Fibroblast of lung (primary cell): ENCODE measurements around the gene PCDHA10. TPM values are rescaled to one million over a fixed set of nuclear protein-coding genes. Genes with fewer than 3 reads are reported as not detected.

Experiments used
- DNase-seq, 2 donors: peaks; one replicate each; pipeline versions ENCODE4 v3.0.0 to v3.0.0-alpha.2; 2010; ENCODE audit warnings: low read depth in 2 of 2
- H2AFZ ChIP-seq: 2 replicates; pipeline ENCODE4 v1.5.1; 2012; ENCODE audit warnings: low read length, control low read depth, inconsistent platforms
- H3K27ac ChIP-seq: 2 replicates; pipeline ENCODE4 v1.5.1; 2011; ENCODE audit warnings: low read length, control low read depth; ENCODE audit not compliant: insufficient read depth
- H3K27me3 ChIP-seq: 2 replicates; pipeline ENCODE4 v1.5.1; 2011; ENCODE audit warnings: mild to moderate bottlenecking, low read length; ENCODE audit not compliant: control insufficient read depth, insufficient read depth
- H3K36me3 ChIP-seq: 2 replicates; pipeline ENCODE4 v1.5.1; 2011; ENCODE audit warnings: low read length; ENCODE audit not compliant: control insufficient read depth, insufficient read depth
- H3K4me1 ChIP-seq: 2 replicates; pipeline ENCODE4 v1.5.1; 2011; ENCODE audit warnings: low read length; ENCODE audit not compliant: control insufficient read depth, insufficient read depth; ENCODE audit errors: extremely low read depth
- H3K4me2 ChIP-seq: 2 replicates; pipeline ENCODE4 v1.5.1; 2011; ENCODE audit warnings: low read length, control low read depth; ENCODE audit not compliant: insufficient read depth; ENCODE audit errors: extremely low read depth
- H3K4me3 ChIP-seq, 4 experiments: fragments of 200-600 bp in 1 of 4; sonication (generic) in 1 of 4; replicated peaks in 1 of 4; 2 replicates each; pipeline ENCODE4 v1.5.1; 2011 to 2016; ENCODE audit warnings: low read length in 4 of 4, low read depth in 3 of 4, mild to moderate bottlenecking in 3 of 4, control low read depth in 2 of 4, inconsistent platforms in 1 of 4, mixed read lengths in 1 of 4; ENCODE audit not compliant: insufficient read depth in 1 of 4; ENCODE audit errors: control extremely low read depth in 1 of 4
- H3K79me2 ChIP-seq: 2 replicates; pipeline ENCODE4 v1.5.1; 2012; ENCODE audit warnings: mild to moderate bottlenecking, low read length, inconsistent platforms; ENCODE audit not compliant: control insufficient read depth, insufficient read depth
- H3K9ac ChIP-seq: 2 replicates; pipeline ENCODE4 v1.5.1; 2011; ENCODE audit warnings: mild to moderate bottlenecking, low read length, control low read depth; ENCODE audit not compliant: insufficient read depth
- H3K9me3 ChIP-seq: 2 replicates; pipeline ENCODE4 v1.5.1; 2012; ENCODE audit warnings: low read depth, low read length; ENCODE audit not compliant: control insufficient read depth, insufficient read depth
- H4K20me1 ChIP-seq: 2 replicates; pipeline ENCODE4 v1.5.1; 2011; ENCODE audit warnings: low read length; ENCODE audit not compliant: control insufficient read depth, insufficient read depth; ENCODE audit errors: extremely low read depth
- CTCF ChIP-seq, 2 donors: IDR thresholded peaks in 1 of 2; conservative IDR thresholded peaks in 1 of 2; 1 replicate in 1 of 2; 2 replicates in 1 of 2; pipeline ENCODE4 v1.5.1; 2011 to 2012; ENCODE audit warnings: low read length in 2 of 2, control low read depth in 1 of 2, inconsistent platforms in 1 of 2, low read depth in 1 of 2, mild to moderate bottlenecking in 1 of 2
- EZH2 ChIP-seq: IDR thresholded peaks from 2 replicates; pipeline ENCODE4 v1.5.1; 2012; ENCODE audit warnings: low read length, control low read depth, mild to moderate bottlenecking; ENCODE audit errors: missing control alignments
- polyA plus RNA-seq, 2 donors: library from polyadenylated mRNA; depleted of rRNA in 1 of 2; stranded (reverse) in 1 of 2; unstranded in 1 of 2; fragments of >200 nt; gene quantifications; 2 replicates each; pipeline ENCODE4 v1.2.1, GENCODE V29; 2011 to 2012; ENCODE audit warnings: missing spikeins in 1 of 2
- total RNA-seq: library from RNA; depleted of rRNA; stranded (reverse); fragments of >200 nt; gene quantifications from 2 replicates; pipeline ENCODE4 v1.2.1, GENCODE V29; 2014

PCDHA10 gene
- total and polyA plus RNA-seq, 2 donors (not counting 1 experiment from before 2014, with no cell fraction given) = 0.66 to 2.0 TPM

- Histone ChIP-seq H3K4me1 (no peaks in the 10 kb centered on the region), H4K20me1 (no peaks in the 10 kb centered on the region), H3K9ac (no peak overlapping the region), H3K36me3 (no peaks in the 10 kb centered on the region), H3K4me2 (no peak overlapping the region), H3K79me2 (no peaks in the 10 kb centered on the region), H3K27ac (no peak overlapping the region), H2AFZ (no peak overlapping the region), H3K9me3 (no peaks in the 10 kb centered on the region), H3K4me3 (no peak overlapping the region), H3K27me3 (no peaks in the 10 kb centered on the region)
- no peak for TF ChIP-seq EZH2
- no peak for DNase-seq
These were observed 28.4 kb downstream of the PCDHA10 start for GRCh38 chr5:140883927-140884697.

- Histone ChIP-seq H3K4me1 (no peaks in the 10 kb centered on the region), H3K4me2 (no peak overlapping the region), H4K20me1 (no peaks in the 10 kb centered on the region), H3K27me3 (no peaks in the 10 kb centered on the region), H3K9ac (no peak overlapping the region), H3K4me3 (no peak overlapping the region), H3K27ac (no peak overlapping the region), H3K36me3 (no peaks in the 10 kb centered on the region), H2AFZ (no peak overlapping the region), H3K79me2 (no peaks in the 10 kb centered on the region), H3K9me3 (no peaks in the 10 kb centered on the region)
- TF ChIP-seq EZH2 (no peak), CTCF (conservative IDR thresholded peaks at IDR 0.05 in 1 of 2, IDR thresholded peaks at IDR 0.05 in 1 of 2; ENCODE audit: low read depth in 1 of 2, low read length in 2 of 2) (no peak)
- no peak for DNase-seq
These were observed 60.6 kb downstream of the PCDHA10 start for GRCh38 chr5:140916325-140916724.

Other genes with a start within 250 kb of the PCDHA10 start
- 4.1 and 10.9 TPM in 2 replicates for gene CD14, start 222.7 kb upstream of the PCDHA10 start, total RNA-seq
- 0.32 and 0.45 TPM in 2 replicates for gene CD14, start 222.7 kb upstream of the PCDHA10 start, polyA plus RNA-seq
- 13.6 and 18.0 TPM in 2 replicates for gene TMCO6, start 216.4 kb upstream of the PCDHA10 start, total RNA-seq
- 6.6 and 7.6 TPM in 2 replicates for gene TMCO6, start 216.4 kb upstream of the PCDHA10 start, polyA plus RNA-seq
- 39.8 and 64.9 TPM in 2 replicates for gene NDUFA2, start 208.3 kb upstream of the PCDHA10 start, total RNA-seq
- gene NDUFA2, start 208.3 kb upstream of the PCDHA10 start, polyA plus RNA-seq = 57.9 and 65.9 TPM in 2 replicates
- 96.6 and 96.9 TPM in 2 replicates for gene IK, start 208.1 kb upstream of the PCDHA10 start, total RNA-seq
- 155 and 170 TPM in 2 replicates for gene IK, start 208.1 kb upstream of the PCDHA10 start, polyA plus RNA-seq
- gene WDR55, start 191.0 kb upstream of the PCDHA10 start, total RNA-seq = 25.2 and 28.4 TPM in 2 replicates
- 18.8 and 22.1 TPM in 2 replicates for gene WDR55, start 191.0 kb upstream of the PCDHA10 start, polyA plus RNA-seq
- under 0.01 and 0.33 TPM in 2 replicates for gene DND1, start 182.3 kb upstream of the PCDHA10 start, total RNA-seq
- gene DND1, start 182.3 kb upstream of the PCDHA10 start, polyA plus RNA-seq = 0.15 and 0.21 TPM in 2 replicates
- 51.9 and 53.2 TPM in 2 replicates for gene HARS1, start 164.5 kb upstream of the PCDHA10 start, total RNA-seq
- 85.8 and 110 TPM in 2 replicates for gene HARS1, start 164.5 kb upstream of the PCDHA10 start, polyA plus RNA-seq
- gene HARS2, start 164.4 kb upstream of the PCDHA10 start, total RNA-seq = 26.2 and 30.1 TPM in 2 replicates
- gene HARS2, start 164.4 kb upstream of the PCDHA10 start, polyA plus RNA-seq = 27.1 and 27.8 TPM in 2 replicates
- gene ZMAT2, start 155.4 kb upstream of the PCDHA10 start, total RNA-seq = 69.4 and 77.0 TPM in 2 replicates
- 85.5 and 85.6 TPM in 2 replicates for gene ZMAT2, start 155.4 kb upstream of the PCDHA10 start, polyA plus RNA-seq
- under 0.01 TPM in 2 replicates for gene PCDHA1, start 69.8 kb upstream of the PCDHA10 start, total RNA-seq
- 0.05 and 0.12 TPM in 2 replicates for gene PCDHA1, start 69.8 kb upstream of the PCDHA10 start, polyA plus RNA-seq
- gene PCDHA2, start 61.0 kb upstream of the PCDHA10 start, total RNA-seq = under 0.01 and 0.33 TPM in 2 replicates
- gene PCDHA2, start 61.0 kb upstream of the PCDHA10 start, polyA plus RNA-seq = 0.10 TPM in 1 of 2 replicates, not detected in the other
- 0.26 and 1.2 TPM in 2 replicates for gene PCDHA3, start 54.8 kb upstream of the PCDHA10 start, total RNA-seq
- gene PCDHA3, start 54.8 kb upstream of the PCDHA10 start, polyA plus RNA-seq = 0.07 and 0.89 TPM in 2 replicates
- 0.51 and 1.2 TPM in 2 replicates for gene PCDHA4, start 48.8 kb upstream of the PCDHA10 start, total RNA-seq
- 0.05 and 0.42 TPM in 2 replicates for gene PCDHA4, start 48.8 kb upstream of the PCDHA10 start, polyA plus RNA-seq
- 0.33 TPM in 1 of 2 replicates, not detected in the other for gene PCDHA5, start 34.3 kb upstream of the PCDHA10 start, total RNA-seq
- 0.01 and 0.24 TPM in 2 replicates for gene PCDHA5, start 34.3 kb upstream of the PCDHA10 start, polyA plus RNA-seq
- gene PCDHA6, start 27.9 kb upstream of the PCDHA10 start, total RNA-seq = 0.51 and 3.6 TPM in 2 replicates
- gene PCDHA6, start 27.9 kb upstream of the PCDHA10 start, polyA plus RNA-seq = 0.11 and 2.8 TPM in 2 replicates
- 0.26 and 2.1 TPM in 2 replicates for gene PCDHA7, start 21.6 kb upstream of the PCDHA10 start, total RNA-seq
- gene PCDHA7, start 21.6 kb upstream of the PCDHA10 start, polyA plus RNA-seq = 0.10 and 2.5 TPM in 2 replicates
- gene PCDHA8, start 14.7 kb upstream of the PCDHA10 start, total RNA-seq = under 0.01 and 0.33 TPM in 2 replicates
- 0.01 and 0.33 TPM in 2 replicates for gene PCDHA8, start 14.7 kb upstream of the PCDHA10 start, polyA plus RNA-seq
- gene PCDHA9, start 7.5 kb upstream of the PCDHA10 start, total RNA-seq = 0.26 and 0.33 TPM in 2 replicates
- gene PCDHA9, start 7.5 kb upstream of the PCDHA10 start, polyA plus RNA-seq = 0.03 TPM in 1 of 2 replicates, not detected in the other
- gene PCDHA11, start 13.1 kb downstream of the PCDHA10 start, total RNA-seq = 0.51 and 0.66 TPM in 2 replicates
- 0.15 TPM in 1 of 2 replicates, not detected in the other for gene PCDHA11, start 13.1 kb downstream of the PCDHA10 start, polyA plus RNA-seq
- 0.26 and 0.50 TPM in 2 replicates for gene PCDHA12, start 19.4 kb downstream of the PCDHA10 start, total RNA-seq
- gene PCDHA12, start 19.4 kb downstream of the PCDHA10 start, polyA plus RNA-seq = not detected in 2 replicates
- under 0.01 and 0.33 TPM in 2 replicates for gene PCDHA13, start 26.2 kb downstream of the PCDHA10 start, total RNA-seq
- 0.02 TPM in 1 of 2 replicates, not detected in the other for gene PCDHA13, start 26.2 kb downstream of the PCDHA10 start, polyA plus RNA-seq
- 0.51 and 0.66 TPM in 2 replicates for gene PCDHAC1, start 70.4 kb downstream of the PCDHA10 start, total RNA-seq
- gene PCDHAC1, start 70.4 kb downstream of the PCDHA10 start, polyA plus RNA-seq = 0.01 and 0.14 TPM in 2 replicates
- gene PCDHAC2, start 110.6 kb downstream of the PCDHA10 start, total RNA-seq = 1.7 and 2.6 TPM in 2 replicates
- 0.03 and 0.48 TPM in 2 replicates for gene PCDHAC2, start 110.6 kb downstream of the PCDHA10 start, polyA plus RNA-seq
- not detected in 2 replicates for gene PCDHB1, start 195.5 kb downstream of the PCDHA10 start, total RNA-seq
- not detected in 2 replicates for gene PCDHB1, start 195.5 kb downstream of the PCDHA10 start, polyA plus RNA-seq
- gene PCDHB2, start 238.7 kb downstream of the PCDHA10 start, total RNA-seq = 1.8 and 4.6 TPM in 2 replicates
- 0.91 and 3.1 TPM in 2 replicates for gene PCDHB2, start 238.7 kb downstream of the PCDHA10 start, polyA plus RNA-seq
- 0.77 and 1.7 TPM in 2 replicates for gene PCDHB3, start 244.6 kb downstream of the PCDHA10 start, total RNA-seq
- 0.35 and 2.3 TPM in 2 replicates for gene PCDHB3, start 244.6 kb downstream of the PCDHA10 start, polyA plus RNA-seq